ENCODE data around the gene WWP2. TPM values are rescaled to one million over a fixed set of nuclear protein-coding genes. Genes with fewer than 3 reads are reported as not detected.

The WWP2 gene
- polyA plus RNA-seq, 5 donors = 26.6 to 34.0 (median 30.8) TPM

DNA sequence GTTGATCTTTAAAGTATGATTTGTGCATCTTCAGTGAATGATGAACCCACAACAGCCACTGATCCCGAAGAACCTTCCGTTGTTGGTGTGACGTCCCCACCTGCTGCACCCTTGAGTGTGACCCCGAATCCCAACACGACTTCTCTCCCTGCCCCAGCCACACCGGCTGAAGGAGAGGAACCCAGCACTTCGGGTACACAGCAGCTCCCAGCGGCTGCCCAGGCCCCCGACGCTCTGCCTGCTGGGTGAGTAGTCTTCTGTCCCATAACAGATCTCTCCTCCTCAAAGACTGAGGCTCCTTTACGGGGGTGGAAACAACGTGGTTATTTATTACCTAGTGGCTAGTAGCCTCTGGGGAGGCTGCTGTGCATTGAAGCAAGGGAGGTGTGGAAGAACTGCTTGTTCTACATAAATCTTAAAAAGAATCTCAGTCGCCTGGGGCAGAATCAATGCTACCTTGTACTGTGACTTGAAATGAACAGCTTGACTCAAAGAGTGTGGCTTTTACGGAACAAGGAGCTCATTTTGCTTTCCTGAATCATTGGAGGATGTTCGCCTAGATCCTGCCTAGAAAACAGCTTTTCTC, 126.0 kb downstream of the WWP2 start:
- DNase-seq = no peak

DNA sequence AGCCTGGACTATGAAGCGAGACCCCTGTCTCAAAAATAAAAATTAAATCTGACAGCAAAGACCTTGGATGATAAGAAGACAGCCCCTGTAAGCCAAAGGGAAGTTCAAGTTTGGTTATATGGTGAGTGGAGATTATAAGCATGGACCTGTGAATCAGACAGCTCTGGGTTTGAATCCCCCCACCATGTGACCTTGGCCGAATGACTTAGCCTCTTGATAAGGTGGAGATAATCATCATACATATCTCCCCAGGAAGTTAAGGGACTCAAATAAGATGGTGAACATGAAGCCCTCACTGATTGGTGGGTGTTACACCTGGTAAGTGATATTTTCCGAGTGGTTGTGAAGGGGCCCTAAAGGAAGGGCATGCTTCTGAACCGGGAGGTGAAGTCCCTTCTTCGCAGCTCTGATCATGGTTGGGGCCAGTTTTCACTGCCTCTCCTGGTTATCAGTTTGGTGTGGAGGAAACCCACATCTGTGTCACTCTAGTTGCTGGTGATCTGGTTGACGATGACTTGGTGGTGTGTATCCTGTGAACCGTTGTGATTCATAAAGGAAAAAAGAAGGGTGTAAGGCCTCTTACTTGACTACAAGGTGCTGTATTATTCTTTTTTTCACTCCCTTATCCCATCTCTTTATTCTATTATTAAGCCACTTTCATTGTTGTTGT, 127.3 kb downstream of the WWP2 start:
- DNase-seq = no peak

DNA sequence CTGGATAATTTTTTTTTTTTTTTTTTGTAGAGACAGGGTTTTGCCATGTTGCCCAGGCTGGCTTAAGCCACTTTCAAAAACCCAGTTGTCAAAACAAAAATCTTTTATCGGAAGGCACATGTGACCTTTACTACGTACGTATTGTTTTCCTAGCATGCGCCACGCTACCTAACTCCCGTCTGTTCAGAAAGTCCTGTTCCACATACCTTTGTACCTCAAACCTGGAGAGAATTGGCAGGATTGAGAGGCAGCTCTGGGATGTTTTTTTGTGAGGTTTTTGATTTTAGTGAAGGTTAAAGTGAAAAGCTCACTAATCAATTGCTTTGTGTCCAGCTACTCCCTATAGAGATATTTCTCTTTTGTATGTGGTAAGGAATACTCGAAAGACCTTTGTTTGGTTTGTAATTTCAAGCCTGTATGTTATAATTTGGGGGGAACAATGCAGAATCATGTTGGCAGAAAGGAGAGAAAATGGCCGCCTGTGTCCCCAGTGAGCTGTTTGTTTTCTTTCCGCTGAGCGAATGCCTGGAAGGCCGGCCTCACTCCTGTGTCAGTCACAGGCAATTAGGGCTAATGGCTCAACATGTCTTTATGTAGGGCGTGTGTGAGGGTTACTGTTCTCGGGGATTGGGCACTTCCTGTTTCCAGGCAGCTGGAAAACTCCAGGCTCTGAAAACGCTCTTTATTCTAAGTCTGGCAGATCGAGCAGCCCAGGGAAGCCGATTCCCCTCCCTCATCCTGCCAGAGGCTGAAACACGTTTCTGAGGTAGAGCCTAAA, 128.2 kb downstream of the WWP2 start:
- peak; percentile 64 to 78 for DNase-seq

DNA sequence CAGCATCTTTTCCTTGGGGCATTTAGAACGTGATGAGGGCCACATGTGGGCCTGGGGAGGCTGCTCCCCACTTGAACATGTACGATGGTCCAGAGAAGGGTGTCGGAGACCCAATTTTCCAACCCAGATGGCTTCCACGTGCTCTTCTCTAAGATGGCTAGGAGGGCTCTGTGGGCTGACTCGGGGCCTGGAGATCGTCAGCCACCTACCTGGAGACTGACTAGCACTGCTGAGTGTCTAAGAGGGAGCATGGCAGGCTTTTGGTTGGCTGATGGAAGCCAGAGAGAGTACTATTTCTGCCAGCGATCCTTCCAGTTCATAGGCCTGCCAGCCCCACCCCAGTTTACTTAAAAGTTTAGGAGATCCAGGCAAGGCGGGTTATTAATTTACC, 128.8 kb downstream of the WWP2 start:
- DNase-seq = no peak

GRCh38 chr16:69892378-69892777, 130.2 kb downstream of the WWP2 start:
- DNase-seq = no peak

GRCh38 chr16:69893106-69893505, 131.0 kb downstream of the WWP2 start:
- no peak for DNase-seq

- no peak for DNase-seq
These were observed 132.5 kb downstream of the WWP2 start for GRCh38 chr16:69894676-69895075.

DNA sequence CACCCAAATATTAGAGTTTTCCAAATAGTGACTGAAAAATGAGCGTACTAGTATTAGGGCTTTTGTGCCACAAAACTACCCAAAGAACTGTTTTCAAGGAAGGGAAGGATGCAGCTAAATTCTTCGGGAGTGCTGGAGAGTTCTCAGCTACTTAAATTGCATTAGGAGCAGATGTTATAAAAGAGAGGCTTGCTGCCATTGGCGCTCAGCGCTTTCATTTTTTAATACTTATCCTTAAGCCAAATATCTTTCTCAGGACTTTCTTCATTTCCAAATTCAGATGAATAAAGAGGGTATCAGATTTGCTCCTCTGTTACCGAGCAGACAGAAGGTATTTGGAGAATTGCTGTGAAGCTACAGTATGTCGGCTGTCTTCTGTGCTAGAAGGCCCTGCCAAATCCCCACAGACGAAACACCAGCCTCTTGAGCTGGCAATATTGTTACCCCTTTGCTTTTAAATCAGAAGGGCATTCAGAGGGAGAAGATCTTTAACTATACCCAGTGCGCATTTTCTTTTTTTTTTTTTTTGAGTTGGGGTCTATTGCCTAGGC, 141.8 kb downstream of the WWP2 start:
- DNase-seq = no peak

GRCh38 chr16:69904495-69905170, 142.5 kb downstream of the WWP2 start:
- DNase-seq = no peak

GRCh38 chr16:69905171-69905555, 143.0 kb downstream of the WWP2 start:
- DNase-seq = no peak

DNA sequence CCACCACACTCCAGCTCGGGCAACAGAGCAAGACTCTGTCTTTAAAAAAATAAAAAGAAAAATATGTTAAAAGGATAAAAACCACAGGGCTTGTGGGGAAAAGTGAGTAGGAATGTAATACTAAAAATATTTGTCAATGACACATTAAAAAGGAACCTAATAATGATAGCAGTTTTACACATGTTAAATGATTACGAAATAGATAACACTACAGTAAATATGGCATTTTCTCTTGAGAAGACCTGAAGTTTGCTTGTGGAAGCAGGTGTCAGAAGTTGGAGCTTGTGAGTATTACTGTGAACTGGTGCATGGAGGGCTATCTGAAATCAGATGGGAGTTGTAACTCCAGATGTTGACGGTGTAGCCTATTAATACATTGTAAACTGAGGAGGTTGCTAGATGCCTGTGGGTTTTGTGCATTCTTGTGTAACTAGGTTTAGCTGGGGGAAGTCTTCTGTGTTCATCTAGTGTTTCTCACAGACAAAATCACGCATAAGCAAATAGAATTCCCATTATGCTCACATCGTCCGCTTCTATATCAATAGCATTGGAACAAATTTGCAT, 144.8 kb downstream of the WWP2 start:
- DNase-seq = no peak

GRCh38 chr16:69909043-69909442, 146.9 kb downstream of the WWP2 start:
- no peak for DNase-seq

GRCh38 chr16:69909760-69910159, 147.6 kb downstream of the WWP2 start:
- no peak for DNase-seq

- DNase-seq = no peak
These were observed 148.8 kb downstream of the WWP2 start for GRCh38 chr16:69910964-69911363.

DNA sequence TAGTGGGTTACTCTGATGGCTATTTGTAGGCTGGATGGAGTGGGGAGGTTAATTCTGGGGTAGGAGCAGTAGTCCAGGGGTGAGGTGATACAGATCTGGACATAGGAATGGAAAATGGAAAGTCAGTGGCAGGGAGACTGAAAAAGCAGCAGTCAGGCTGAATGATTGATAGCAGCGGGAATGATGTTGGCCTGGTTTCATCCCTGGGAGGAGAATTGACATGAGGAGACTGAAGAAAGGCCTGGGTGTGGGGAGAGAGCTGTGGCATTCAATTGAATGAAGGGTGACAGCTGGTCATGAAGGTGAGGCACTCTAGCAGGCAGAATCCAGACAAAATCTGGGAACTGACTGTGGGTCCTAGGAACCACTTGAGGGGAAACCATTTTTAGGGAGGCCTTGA, 154.3 kb downstream of the WWP2 start:
- no peak for DNase-seq

GRCh38 chr16:69917311-69917710, 155.2 kb downstream of the WWP2 start:
- no peak for DNase-seq

DNA sequence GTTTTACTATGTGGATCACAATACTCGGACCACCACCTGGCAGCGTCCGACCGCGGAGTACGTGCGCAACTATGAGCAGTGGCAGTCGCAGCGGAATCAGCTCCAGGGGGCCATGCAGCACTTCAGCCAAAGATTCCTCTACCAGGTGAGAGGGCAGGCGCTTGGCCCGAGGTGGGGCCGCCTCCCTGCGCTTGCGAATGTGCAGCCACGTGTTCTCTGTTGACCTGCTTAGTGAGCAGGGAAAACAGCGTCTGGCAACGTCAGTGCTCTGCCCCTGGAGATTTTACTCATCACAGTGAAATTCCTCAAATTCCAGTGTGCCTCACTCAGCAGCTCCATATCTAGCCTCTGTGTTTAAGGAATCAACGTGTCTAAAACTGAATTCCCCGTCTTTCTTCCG, 155.6 kb downstream of the WWP2 start:
- no peak for DNase-seq

DNA sequence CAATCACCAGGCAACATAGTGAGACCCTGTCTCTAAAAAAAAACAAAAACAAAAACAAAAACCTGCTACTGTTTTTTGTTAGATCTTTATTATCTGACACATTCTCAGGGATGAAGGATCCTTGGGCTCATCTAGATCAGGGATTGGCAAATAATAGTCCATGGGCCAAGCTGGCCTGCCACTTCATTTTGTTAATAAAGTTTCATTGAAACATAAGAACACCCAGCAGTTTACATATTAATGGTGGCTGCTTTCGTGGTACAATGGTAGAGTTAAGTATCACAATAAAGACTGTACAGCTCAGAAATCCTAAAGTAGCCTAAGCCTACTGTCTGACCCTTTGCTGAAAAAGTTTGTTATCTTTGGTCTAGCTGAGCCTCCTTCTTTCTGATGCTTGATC, 156.1 kb downstream of the WWP2 start:
- DNase-seq = no peak

GRCh38 chr16:69921127-69921526, 159.0 kb downstream of the WWP2 start:
- DNase-seq = no peak

DNA sequence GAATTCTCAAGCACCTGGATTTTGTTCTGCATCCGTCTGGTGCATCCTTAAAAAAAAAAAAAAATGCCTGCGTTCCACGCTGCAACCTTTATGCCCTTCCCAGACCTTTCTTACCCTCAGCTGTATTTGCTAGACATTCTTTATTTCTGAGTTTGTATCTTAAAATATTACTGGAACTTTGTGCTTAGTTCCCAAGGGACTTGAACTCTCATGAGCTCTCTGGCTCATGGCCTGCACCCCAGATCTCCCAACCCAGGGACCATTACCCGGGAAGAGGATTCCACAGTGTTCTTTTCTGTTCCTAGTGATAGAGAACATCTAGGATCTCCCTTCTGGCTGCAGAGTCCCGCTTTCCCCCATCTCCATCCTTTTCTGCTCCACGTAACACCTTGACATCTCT, 160.1 kb downstream of the WWP2 start:
- DNase-seq = no peak

GRCh38 chr16:69924041-69924775, 162.1 kb downstream of the WWP2 start:
- no peak for DNase-seq
